Kidney (tissue), 14 donors: Measurements from ENCODE around the gene TNRC18. TPM values are rescaled to one million over a fixed set of nuclear protein-coding genes. Genes with fewer than 3 reads are reported as not detected.
"Not testable (repeated sequence)": the region's sequence is repeated elsewhere in the genome, so short reads cannot be mapped to it uniquely, and the experiment has no call there.

Experiments
- DNase-seq, 5 donors: peaks; one replicate each; pipeline ENCODE4 v3.0.0-alpha.2; 2013 to 2020
- FAIRE-seq: peaks from 2 replicates; lab custom pipeline; 2012; peaks lifted over from hg19 to GRCh38; lab: Jason Lieb, UNC
- H3K27ac ChIP-seq, 2 donors: one replicate each; pipeline ENCODE4 v1.7.0; 2013; ENCODE audit warnings: low read depth in 2 of 2, low read length in 2 of 2, inconsistent platforms in 1 of 2
- H3K27me3 ChIP-seq: one replicate; pipeline ENCODE4 v1.7.1; 2013; ENCODE audit warnings: low read length, inconsistent platforms; ENCODE audit not compliant: control insufficient read depth, insufficient read depth
- H3K36me3 ChIP-seq, 3 donors: one replicate each; pipeline versions ENCODE4 v1.7.0 to v1.7.1; 2013; ENCODE audit warnings: low read length in 3 of 3, control low read depth in 1 of 3, inconsistent platforms in 1 of 3; ENCODE audit not compliant: insufficient read depth in 3 of 3, control insufficient read depth in 2 of 3
- H3K4me1 ChIP-seq, 3 donors: one replicate each; pipeline versions ENCODE4 v1.7.0 to v1.7.1; 2013; ENCODE audit warnings: low read length in 3 of 3, inconsistent platforms in 1 of 3, low read depth in 1 of 3; ENCODE audit not compliant: control insufficient read depth in 2 of 3, insufficient read depth in 2 of 3
- H3K4me3 ChIP-seq, 3 donors: one replicate each; pipeline versions ENCODE4 v1.7.0 to v1.8.1; 2013; ENCODE audit warnings: low read length in 3 of 3, control low read depth in 1 of 3, inconsistent platforms in 1 of 3
- H3K9ac ChIP-seq, 3 donors: one replicate each; pipeline versions ENCODE4 v1.7.0 to v1.7.1; 2013; ENCODE audit warnings: low read length in 3 of 3, control low read depth in 1 of 3, inconsistent platforms in 1 of 3
- H3K9me3 ChIP-seq, 3 donors: one replicate each; pipeline versions ENCODE4 v1.7.0 to v1.7.1; 2013; ENCODE audit warnings: low read length in 3 of 3, control low read depth in 1 of 3, inconsistent platforms in 1 of 3; ENCODE audit not compliant: control insufficient read depth in 2 of 3, insufficient read depth in 1 of 3
- intact Hi-C: fragments of 100-400 bp; cut with DNase I; formaldehyde crosslinking; loops from one replicate; pipeline ENCODE4 v1.11.1; 2022
- polyA plus RNA-seq: library from polyadenylated mRNA; stranded (reverse); fragments of 350-450 nt; fragmentation: Illumina TruSeq; extraction: RNeasy Lipid Tissue Mini Kit (QIAGEN cat#74804); gene quantifications from one replicate; pipeline ENCODE4 v1.2.3, GENCODE V29; 2014; ENCODE audit warnings: low read depth, low replicate concordance; ENCODE audit not compliant: insufficient read depth
- total RNA-seq: library from RNA; stranded (reverse); fragmentation: NEBNext Ultra II Directional; extraction: Animal tissue kit (Norgen Biotek cat#: 25700); gene quantifications from one replicate; pipeline ENCODE4 v1.2.1, GENCODE V29; 2021
- TF ChIP-seq, protein P1 (sequence below): IDR thresholded peaks from 3 replicates; pipeline ENCODE4 v1.5.1; 2012; ENCODE audit warnings: mild to moderate bottlenecking, moderate library complexity, borderline replicate concordance; ENCODE audit not compliant: insufficient read depth; ENCODE audit errors: extremely low read depth
- donor health status: control.
- donor health status: control.
- donor health status: control.
- donor health status: control.
- donor health status: control.
- donor health status: DM: yes; HTN: yes; CAD: no.
- donor health status: Normal renal cell carcinoma (clear cell type).

Gene TNRC18
- total and polyA plus RNA-seq, 2 donors from 2014 or later: 12.5 to 125 TPM

DNA sequence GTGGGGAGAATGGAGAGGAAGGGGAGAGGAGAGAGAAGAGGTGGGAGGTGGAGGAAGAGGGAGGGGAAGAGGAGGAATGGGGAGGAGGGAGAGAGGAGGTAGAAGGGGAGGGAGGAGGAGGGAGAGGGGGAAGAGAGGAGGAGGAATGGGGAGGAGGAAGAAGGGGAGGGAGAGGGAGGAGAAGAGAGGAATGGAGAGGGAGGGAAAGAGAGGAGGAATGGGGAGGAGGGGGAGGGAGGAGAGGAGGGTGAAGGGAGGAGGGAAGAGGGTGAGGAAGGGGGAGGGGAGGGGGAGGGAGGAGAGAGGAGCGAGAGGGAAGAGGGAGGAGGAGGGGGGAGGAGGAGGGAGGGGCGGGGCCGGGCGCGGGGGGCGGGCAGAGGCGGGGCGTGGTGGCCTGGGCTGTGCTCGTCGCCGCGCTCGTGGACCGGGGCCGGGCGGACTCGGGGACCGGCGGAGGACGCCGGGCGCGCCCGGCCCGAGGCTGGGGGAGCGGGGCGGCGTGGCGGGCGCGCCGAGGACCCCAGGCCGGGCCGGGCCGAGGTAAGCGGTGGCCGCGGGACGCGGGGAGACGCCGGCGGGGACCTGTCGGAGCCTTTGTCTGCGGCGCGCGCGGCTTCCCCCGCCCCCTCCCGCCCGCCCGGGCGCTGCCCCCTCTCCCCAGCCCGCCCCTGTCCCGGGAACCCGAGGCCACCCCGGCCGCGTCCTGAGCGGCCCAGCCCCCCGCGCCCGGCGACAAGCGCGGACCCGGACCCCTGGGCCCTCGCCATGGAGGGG lies 140.9 kb downstream of the TNRC18 start, which contains the start of gene SLC29A4:
TSS of gene SLC29A4 (plus strand) at position 401 of the 774 bp plus-strand sequence. CDS start 4,874 bp downstream, outside the sequence.
- intact Hi-C loops: no loop called here
- Histone ChIP-seq H3K9me3 (no peaks in the 10 kb centered on the region), H3K36me3 (no peaks in the 10 kb centered on the region), H3K27me3 (no peaks in the 10 kb centered on the region), H3K4me3 (peak within 1 kb of the TSS in 1 of 3 donors; percentile 20), H3K4me1 (peaks cover 0 to 7% (median 0%) of the 10 kb centered on the region in 3 donors), H3K9ac (no peak within 1 kb of the TSS), H3K27ac (no peak within 1 kb of the TSS)
- FAIRE-seq (no peak), DNase-seq (peak in 4 of 5 donors; percentile 48 to 88 (median 74))
- TF ChIP-seq, protein P1, sequence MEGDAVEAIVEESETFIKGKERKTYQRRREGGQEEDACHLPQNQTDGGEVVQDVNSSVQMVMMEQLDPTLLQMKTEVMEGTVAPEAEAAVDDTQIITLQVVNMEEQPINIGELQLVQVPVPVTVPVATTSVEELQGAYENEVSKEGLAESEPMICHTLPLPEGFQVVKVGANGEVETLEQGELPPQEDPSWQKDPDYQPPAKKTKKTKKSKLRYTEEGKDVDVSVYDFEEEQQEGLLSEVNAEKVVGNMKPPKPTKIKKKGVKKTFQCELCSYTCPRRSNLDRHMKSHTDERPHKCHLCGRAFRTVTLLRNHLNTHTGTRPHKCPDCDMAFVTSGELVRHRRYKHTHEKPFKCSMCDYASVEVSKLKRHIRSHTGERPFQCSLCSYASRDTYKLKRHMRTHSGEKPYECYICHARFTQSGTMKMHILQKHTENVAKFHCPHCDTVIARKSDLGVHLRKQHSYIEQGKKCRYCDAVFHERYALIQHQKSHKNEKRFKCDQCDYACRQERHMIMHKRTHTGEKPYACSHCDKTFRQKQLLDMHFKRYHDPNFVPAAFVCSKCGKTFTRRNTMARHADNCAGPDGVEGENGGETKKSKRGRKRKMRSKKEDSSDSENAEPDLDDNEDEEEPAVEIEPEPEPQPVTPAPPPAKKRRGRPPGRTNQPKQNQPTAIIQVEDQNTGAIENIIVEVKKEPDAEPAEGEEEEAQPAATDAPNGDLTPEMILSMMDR: no peak

DNA sequence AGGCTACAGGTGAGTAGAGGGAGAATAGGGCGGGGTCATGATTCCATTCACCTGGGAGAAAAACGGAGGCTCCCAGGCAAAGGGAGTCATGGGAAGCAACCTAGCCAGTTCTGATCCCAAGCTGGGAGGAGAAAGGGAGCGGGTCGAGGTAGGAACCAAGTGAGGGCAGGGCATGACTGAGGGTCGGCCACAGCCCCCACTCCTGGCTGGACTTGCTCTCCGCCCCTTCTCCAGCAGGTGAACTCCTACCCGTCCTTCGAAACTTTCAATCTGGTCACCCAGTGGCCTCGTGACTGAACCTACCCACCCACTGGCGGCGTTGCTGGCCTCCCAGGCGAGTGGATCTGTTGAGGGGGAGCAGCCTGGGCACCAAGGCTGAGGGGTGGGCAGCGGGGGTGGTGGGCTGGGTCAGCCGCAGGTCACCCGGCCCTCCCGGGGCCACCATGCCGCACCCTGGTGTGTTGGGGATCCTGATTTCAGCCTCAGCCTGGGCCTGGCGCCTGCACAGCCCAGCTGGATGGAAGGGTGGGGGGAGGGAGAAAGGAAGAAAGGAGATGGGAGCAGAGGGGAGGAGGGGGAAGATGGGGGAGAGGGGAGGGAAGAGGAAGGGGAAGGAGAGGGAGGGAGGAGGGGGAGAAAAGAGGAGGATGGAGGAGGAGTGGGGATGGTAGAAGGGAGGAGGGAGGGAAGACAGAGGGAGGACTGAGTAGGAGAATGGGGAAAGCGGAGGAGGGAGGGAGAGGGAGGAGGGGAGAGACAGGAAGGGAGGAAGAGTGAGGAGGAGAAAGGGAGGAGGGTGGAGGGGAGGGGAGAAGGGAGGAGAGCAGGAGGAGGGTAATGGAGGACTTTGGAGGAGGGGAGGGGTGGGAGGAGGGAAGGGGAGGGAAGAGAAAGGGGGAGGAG lies 141.8 kb downstream of the TNRC18 start:
- H3K9me3 ChIP-seq, FAIRE-seq, H3K36me3 ChIP-seq, H3K27ac ChIP-seq, H3K4me1 ChIP-seq, H3K27me3 ChIP-seq, H3K9ac ChIP-seq, H3K4me3 ChIP-seq, intact Hi-C loops: not testable (repeated sequence)
- DNase-seq: peak in 1 of 5 donors; percentile 48

DNA sequence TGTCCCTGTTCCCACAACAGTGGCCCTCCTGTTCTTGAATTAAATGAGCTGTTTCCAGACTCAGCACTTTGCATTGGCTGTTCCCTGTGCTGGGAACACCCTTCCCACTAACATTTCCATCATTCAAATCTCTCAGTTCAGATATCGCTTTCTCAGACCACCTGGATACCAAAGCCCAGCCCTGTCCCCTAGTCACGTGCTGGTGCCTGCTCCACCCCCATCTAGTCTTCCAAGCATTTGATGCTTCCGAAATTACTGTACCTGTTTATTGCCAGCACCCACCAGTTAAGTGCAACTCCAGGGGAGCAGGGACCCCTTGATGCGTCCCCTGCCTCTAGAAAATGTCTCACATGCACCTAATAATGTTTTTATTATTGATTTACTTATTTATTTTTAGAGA lies 143.9 kb downstream of the TNRC18 start:
- H3K36me3 ChIP-seq: no peaks in the 10 kb centered on the region

More for the DNA sequence above, 143.9 kb downstream of the TNRC18 start:
- TF ChIP-seq, protein P1: no peak
- H3K4me1 ChIP-seq: peaks cover 0 to 6% (median 0%) of the 10 kb centered on the region in 3 donors
- intact Hi-C loops: no loop called here
- DNase-seq (no peak), FAIRE-seq (no peak)
- H3K27me3 ChIP-seq: no peaks in the 10 kb centered on the region
- no peak overlapping the region for H3K9ac ChIP-seq
- no peaks in the 10 kb centered on the region for H3K9me3 ChIP-seq
- H3K27ac ChIP-seq: no peak overlapping the region
- no peak overlapping the region for H3K4me3 ChIP-seq
